Measurements from ENCODE around the gene IL17RC.
"Not testable (repeated sequence)": the region's sequence is repeated elsewhere in the genome, so short reads cannot be mapped to it uniquely, and the experiment has no call there.

The IL17RC gene

DNA sequence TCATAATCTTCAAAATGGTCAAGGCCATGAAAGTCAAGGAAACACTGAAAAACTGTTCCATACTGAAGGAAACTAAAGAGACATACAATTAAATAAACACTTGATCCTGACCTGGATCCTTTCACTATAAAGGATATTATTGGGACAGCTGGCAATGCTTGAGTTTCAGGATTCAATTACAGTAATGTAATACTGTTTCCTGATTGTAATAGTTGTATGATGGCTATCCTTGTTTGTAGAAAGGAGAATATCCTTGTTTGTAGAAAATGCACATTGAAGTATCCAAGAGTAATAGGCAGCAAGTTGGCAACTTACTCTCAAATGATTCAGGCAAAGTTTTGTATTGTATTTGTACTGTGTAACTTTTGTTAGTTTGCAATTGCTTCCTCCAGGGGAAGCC lies 41.5 kb upstream of the IL17RC start:
- TF ChIP-seq, protein P1, sequence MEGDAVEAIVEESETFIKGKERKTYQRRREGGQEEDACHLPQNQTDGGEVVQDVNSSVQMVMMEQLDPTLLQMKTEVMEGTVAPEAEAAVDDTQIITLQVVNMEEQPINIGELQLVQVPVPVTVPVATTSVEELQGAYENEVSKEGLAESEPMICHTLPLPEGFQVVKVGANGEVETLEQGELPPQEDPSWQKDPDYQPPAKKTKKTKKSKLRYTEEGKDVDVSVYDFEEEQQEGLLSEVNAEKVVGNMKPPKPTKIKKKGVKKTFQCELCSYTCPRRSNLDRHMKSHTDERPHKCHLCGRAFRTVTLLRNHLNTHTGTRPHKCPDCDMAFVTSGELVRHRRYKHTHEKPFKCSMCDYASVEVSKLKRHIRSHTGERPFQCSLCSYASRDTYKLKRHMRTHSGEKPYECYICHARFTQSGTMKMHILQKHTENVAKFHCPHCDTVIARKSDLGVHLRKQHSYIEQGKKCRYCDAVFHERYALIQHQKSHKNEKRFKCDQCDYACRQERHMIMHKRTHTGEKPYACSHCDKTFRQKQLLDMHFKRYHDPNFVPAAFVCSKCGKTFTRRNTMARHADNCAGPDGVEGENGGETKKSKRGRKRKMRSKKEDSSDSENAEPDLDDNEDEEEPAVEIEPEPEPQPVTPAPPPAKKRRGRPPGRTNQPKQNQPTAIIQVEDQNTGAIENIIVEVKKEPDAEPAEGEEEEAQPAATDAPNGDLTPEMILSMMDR (IDR thresholded peaks at IDR 0.05; ENCODE audit: insufficient read depth, low read length, poor library complexity, severe bottlenecking): no peak
- DNase-seq (ENCODE audit: extremely low read depth, insufficient read length): no peak
- H3K4me3 ChIP-seq (replicated peaks; ENCODE audit: low read depth, low read length): no peak overlapping the region
- H3K36me3 ChIP-seq (ENCODE audit: control insufficient read depth, insufficient read depth, low read length): no peaks in the 10 kb centered on the region
- H3K27me3 ChIP-seq (replicated peaks; ENCODE audit: control insufficient read depth, insufficient read depth, low read length): no peaks in the 10 kb centered on the region

DNA sequence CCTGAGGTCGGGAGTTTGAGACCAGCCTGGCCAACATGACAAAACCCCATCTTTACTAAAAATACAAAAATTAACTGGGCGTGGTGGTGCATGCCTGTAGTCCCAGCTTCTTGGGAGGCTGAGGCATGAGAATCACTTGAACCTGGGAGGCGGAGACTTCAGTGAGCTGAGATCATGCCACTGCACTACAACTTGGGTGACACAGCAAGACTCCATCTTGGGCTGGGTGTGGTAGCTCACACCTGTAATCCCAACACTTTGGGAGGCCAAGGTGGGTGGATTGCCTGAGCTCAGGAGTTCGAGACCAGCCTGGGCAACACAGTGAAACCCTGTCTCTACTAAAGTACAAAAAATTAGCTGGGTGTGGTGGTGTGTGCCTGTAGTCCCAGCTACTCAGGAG lies 40.6 kb upstream of the IL17RC start:
- H3K27me3 ChIP-seq (replicated peaks; ENCODE audit: control insufficient read depth, insufficient read depth, low read length): not testable (repeated sequence)

GRCh38 chr3:9876991-9877390 lies 39.9 kb upstream of the IL17RC start:
- H3K27me3 ChIP-seq (replicated peaks; ENCODE audit: control insufficient read depth, insufficient read depth, low read length): no peaks in the 10 kb centered on the region
- no peak overlapping the region for H3K4me3 ChIP-seq (replicated peaks; ENCODE audit: low read depth, low read length)
- no peak for DNase-seq (ENCODE audit: extremely low read depth, insufficient read length)
- TF ChIP-seq, protein P1 (IDR thresholded peaks at IDR 0.05; ENCODE audit: insufficient read depth, low read length, poor library complexity, severe bottlenecking): no peak
- no peaks in the 10 kb centered on the region for H3K36me3 ChIP-seq (ENCODE audit: control insufficient read depth, insufficient read depth, low read length)

More for the DNA sequence above, 40.6 kb upstream of the IL17RC start:
- not testable (repeated sequence) for H3K36me3 ChIP-seq (ENCODE audit: control insufficient read depth, insufficient read depth, low read length); DNase-seq (ENCODE audit: extremely low read depth, insufficient read length); H3K4me3 ChIP-seq (replicated peaks; ENCODE audit: low read depth, low read length)

DNA sequence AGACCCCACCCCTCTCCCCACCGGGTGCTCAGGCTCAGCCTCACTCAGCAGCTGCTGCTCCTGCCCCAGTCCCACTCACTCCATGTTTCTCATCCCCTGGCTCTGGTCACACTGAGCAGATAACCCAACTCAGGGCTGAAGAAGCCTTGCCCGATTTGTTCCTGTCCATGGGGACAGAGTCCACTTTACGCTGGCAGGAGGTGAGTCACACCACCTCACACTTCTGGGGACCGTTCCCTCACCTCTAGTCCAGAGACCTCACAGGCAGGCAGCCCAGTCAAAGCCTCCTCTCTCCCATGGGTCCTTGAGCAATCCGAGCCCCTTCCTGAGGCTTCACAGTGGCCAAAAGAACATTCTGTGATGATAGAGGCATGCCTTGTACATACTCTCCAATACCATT lies 38.2 kb upstream of the IL17RC start:
- H3K27me3 ChIP-seq (replicated peaks; ENCODE audit: control insufficient read depth, insufficient read depth, low read length): no peaks in the 10 kb centered on the region
- DNase-seq (ENCODE audit: extremely low read depth, insufficient read length): no peak
- H3K4me3 ChIP-seq (replicated peaks; ENCODE audit: low read depth, low read length): no peak overlapping the region
- TF ChIP-seq, protein P1 (IDR thresholded peaks at IDR 0.05; ENCODE audit: insufficient read depth, low read length, poor library complexity, severe bottlenecking): no peak
- no peaks in the 10 kb centered on the region for H3K36me3 ChIP-seq (ENCODE audit: control insufficient read depth, insufficient read depth, low read length)

- Histone ChIP-seq H3K4me3 (replicated peaks; ENCODE audit: low read depth, low read length) (no peak within 1 kb of the TSS), H3K27me3 (replicated peaks; ENCODE audit: control insufficient read depth, insufficient read depth, low read length) (no peaks in the 10 kb centered on the region), H3K36me3 (ENCODE audit: control insufficient read depth, insufficient read depth, low read length) (no peaks in the 10 kb centered on the region)
- TF ChIP-seq, protein P1 (IDR thresholded peaks at IDR 0.05; ENCODE audit: insufficient read depth, low read length, poor library complexity, severe bottlenecking): no peak
- no peak for DNase-seq (ENCODE audit: extremely low read depth, insufficient read length)
These were observed 36.9 kb upstream of the IL17RC start, which contains the start of gene CIDEC for GRCh38 chr3:9879830-9880549. Gene CIDEC (minus strand): TSS chr3:9880253. CDS start chr3:9878486, 1,767 bp downstream.

- Histone ChIP-seq H3K36me3 (ENCODE audit: control insufficient read depth, insufficient read depth, low read length) (no peaks in the 10 kb centered on the region), H3K27me3 (replicated peaks; ENCODE audit: control insufficient read depth, insufficient read depth, low read length) (no peaks in the 10 kb centered on the region), H3K4me3 (replicated peaks; ENCODE audit: low read depth, low read length) (no peak overlapping the region)
- TF ChIP-seq, protein P1 (IDR thresholded peaks at IDR 0.05; ENCODE audit: insufficient read depth, low read length, poor library complexity, severe bottlenecking): no peak
- no peak for DNase-seq (ENCODE audit: extremely low read depth, insufficient read length)
These were observed 35.5 kb upstream of the IL17RC start for GRCh38 chr3:9881441-9881840.

All from GM06990 (cell line).